ENCODE data around the gene TEP1.
"Not testable (repeated sequence)": the region's sequence is repeated elsewhere in the genome, so short reads cannot be mapped to it uniquely, and the experiment has no call there.

Gene TEP1

GRCh38 chr14:20341032-20341431 lies 72.3 kb downstream of the TEP1 start:
- not testable (repeated sequence) for DNase-seq (ENCODE audit: low read depth)

- DNase-seq (ENCODE audit: low read depth): no peak
These were observed 79.3 kb downstream of the TEP1 start for GRCh38 chr14:20334017-20334416.

GRCh38 chr14:20333494-20333841 lies 79.8 kb downstream of the TEP1 start:
- no peak for DNase-seq (ENCODE audit: low read depth)

GRCh38 chr14:20332788-20333493 lies 80.4 kb downstream of the TEP1 start, which contains the start of gene CCNB1IP1:
TSS of gene CCNB1IP1 (minus strand) at chr14:20333279. CDS start at chr14:20316523, 16,756 bp downstream.
- peak; percentile 22 for DNase-seq (ENCODE audit: low read depth)

GRCh38 chr14:20332431-20332787 lies 80.9 kb downstream of the TEP1 start:
- DNase-seq (ENCODE audit: low read depth): no peak

GRCh38 chr14:20331053-20331613 lies 82.2 kb downstream of the TEP1 start:
- no peak for DNase-seq (ENCODE audit: low read depth)

GRCh38 chr14:20329355-20329754 lies 83.9 kb downstream of the TEP1 start:
- no peak for DNase-seq (ENCODE audit: low read depth)

GRCh38 chr14:20328705-20329104 lies 84.6 kb downstream of the TEP1 start:
- DNase-seq (ENCODE audit: low read depth): no peak

GRCh38 chr14:20327005-20327869 lies 86.1 kb downstream of the TEP1 start:
- DNase-seq (ENCODE audit: low read depth): no peak

- DNase-seq (ENCODE audit: low read depth): no peak
These were observed 95.6 kb downstream of the TEP1 start for GRCh38 chr14:20317720-20318119.
